Measurements from ENCODE around the gene OR10A4. TPM values are rescaled to one million over a fixed set of nuclear protein-coding genes. Genes with fewer than 3 reads are reported as not detected.

The OR10A4 gene
- total RNA-seq, 1 experiment from 2014 or later: not detected

- Histone ChIP-seq H3K9me3 (ENCODE audit: low read length) (no peaks in the 10 kb centered on the region), H3F3A (ENCODE audit: low read length, unreplicated experiment) (no peaks in the 10 kb centered on the region), H3K4me3 (ENCODE audit: low read length) (peak within 1 kb of the TSS; percentile 80), H3K27ac (ENCODE audit: low read length) (peak within 1 kb of the TSS; percentile 34), H3K9me2 (replicated peaks; ENCODE audit: low read length) (no peaks in the 10 kb centered on the region), H3K27me3 (ENCODE audit: low read length) (no peaks in the 10 kb centered on the region), H4K20me1 (ENCODE audit: low read length) (no peaks in the 10 kb centered on the region), H3K9ac (ENCODE audit: low read length) (peak within 1 kb of the TSS; percentile 79), H3K79me2 (ENCODE audit: low read length) (peaks cover 27% of the 10 kb centered on the region), H3K4me2 (ENCODE audit: low read length) (peak within 1 kb of the TSS; percentile 76), H3K36me3 (ENCODE audit: low read depth, low read length) (no peaks in the 10 kb centered on the region), H3K4me1 (ENCODE audit: insufficient read depth, low read length) (peaks cover 13% of the 10 kb centered on the region; the same call in 1 of the 2 replicates), H2AFZ (ENCODE audit: low read length) (peak within 1 kb of the TSS; percentile 95)
- peak; percentile 82 for ATAC-seq
- ChIA-PET CTCF (interaction anchor here (0.8 kb wide), 1 partner anchor 70 kb away, joined by 4 read pairs; no protein-coding TSS in a partner anchor), POLR2A (ENCODE audit: unreplicated experiment) (interaction anchor here (0.6 kb wide), 1 partner anchor 99 kb away, joined by 4 read pairs; no protein-coding TSS in a partner anchor)
- BruUV-seq (replicated peaks): TSS peak; percentile 65
- intact Hi-C loops (cut with micrococcal nuclease): loop anchor here (5.0 kb wide), 1 partner anchor 66 kb away; no protein-coding TSS in a partner anchor
- no peak for TF ChIP-seq EZH2phosphoT487 (IDR thresholded peaks at IDR 0.05; ENCODE audit: borderline replicate concordance, low read length)
- TF ChIP-seq, protein P1, sequence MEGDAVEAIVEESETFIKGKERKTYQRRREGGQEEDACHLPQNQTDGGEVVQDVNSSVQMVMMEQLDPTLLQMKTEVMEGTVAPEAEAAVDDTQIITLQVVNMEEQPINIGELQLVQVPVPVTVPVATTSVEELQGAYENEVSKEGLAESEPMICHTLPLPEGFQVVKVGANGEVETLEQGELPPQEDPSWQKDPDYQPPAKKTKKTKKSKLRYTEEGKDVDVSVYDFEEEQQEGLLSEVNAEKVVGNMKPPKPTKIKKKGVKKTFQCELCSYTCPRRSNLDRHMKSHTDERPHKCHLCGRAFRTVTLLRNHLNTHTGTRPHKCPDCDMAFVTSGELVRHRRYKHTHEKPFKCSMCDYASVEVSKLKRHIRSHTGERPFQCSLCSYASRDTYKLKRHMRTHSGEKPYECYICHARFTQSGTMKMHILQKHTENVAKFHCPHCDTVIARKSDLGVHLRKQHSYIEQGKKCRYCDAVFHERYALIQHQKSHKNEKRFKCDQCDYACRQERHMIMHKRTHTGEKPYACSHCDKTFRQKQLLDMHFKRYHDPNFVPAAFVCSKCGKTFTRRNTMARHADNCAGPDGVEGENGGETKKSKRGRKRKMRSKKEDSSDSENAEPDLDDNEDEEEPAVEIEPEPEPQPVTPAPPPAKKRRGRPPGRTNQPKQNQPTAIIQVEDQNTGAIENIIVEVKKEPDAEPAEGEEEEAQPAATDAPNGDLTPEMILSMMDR (conservative IDR thresholded peaks at IDR 0.05; ENCODE audit: low read depth, low read length): no peak
- no peak for TF ChIP-seq EZH2 (IDR thresholded peaks at IDR 0.05; ENCODE audit: low read length, unreplicated experiment)
- peak; percentile 80 for DNase-seq
Measured at GRCh38 chr11:6926208-6927029, 50.0 kb downstream of the OR10A4 start, which contains the start of gene ZNF215. Gene ZNF215, plus strand, starts transcription at chr11:6926426. Its CDS starts 5,847 bp downstream, at chr11:6932273.

DNA sequence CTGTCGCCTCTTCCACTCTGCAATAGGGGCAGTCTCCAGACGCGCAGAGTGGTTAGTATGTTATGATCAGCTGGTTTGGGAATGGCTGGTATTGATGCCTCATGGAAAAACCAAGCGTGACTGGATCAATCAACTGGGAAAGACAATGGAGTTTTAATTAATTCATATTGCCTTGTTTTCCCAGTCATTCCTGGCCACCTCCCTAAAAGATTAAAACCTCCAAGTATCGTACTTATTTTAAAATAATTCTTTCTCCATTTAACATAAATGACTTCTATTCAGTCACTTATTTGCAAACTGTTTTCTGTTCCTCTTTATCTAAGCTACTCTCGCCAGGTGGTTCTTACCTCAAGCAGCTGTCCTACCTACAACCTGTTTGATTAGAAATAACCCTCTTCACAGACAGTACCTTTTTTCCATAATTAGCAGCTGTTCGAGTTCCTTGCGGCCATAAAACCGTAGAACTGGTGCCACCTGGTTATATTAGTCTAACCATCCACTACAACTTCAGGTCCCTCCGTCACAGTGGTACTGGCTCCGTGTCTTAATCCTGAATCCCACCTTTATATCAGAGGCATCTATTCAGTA is 50.7 kb downstream of the OR10A4 start:
- DNase-seq: no peak

More for the DNA sequence above, 50.7 kb downstream of the OR10A4 start:
- ChIA-PET POLR2A (ENCODE audit: unreplicated experiment) (no interaction called here), CTCF (no interaction called here)
- H3K4me1 ChIP-seq (ENCODE audit: insufficient read depth, low read length): peaks cover 13% of the 10 kb centered on the region; the same call in 1 of the 2 replicates
- no TSS peak for BruUV-seq (replicated peaks)
- no peaks in the 10 kb centered on the region; the same call in 1 of the 2 replicates for H3K36me3 ChIP-seq (ENCODE audit: low read depth, low read length)
- TF ChIP-seq EZH2phosphoT487 (IDR thresholded peaks at IDR 0.05; ENCODE audit: borderline replicate concordance, low read length) (no peak), EZH2 (IDR thresholded peaks at IDR 0.05; ENCODE audit: low read length, unreplicated experiment) (no peak)
- TF ChIP-seq, protein P1 (conservative IDR thresholded peaks at IDR 0.05; ENCODE audit: low read depth, low read length): no peak
- H3K9ac ChIP-seq (ENCODE audit: low read length): peak overlapping the region; percentile 79
- peak overlapping the region; percentile 80 for H3K4me3 ChIP-seq (ENCODE audit: low read length)
- no peaks in the 10 kb centered on the region for H4K20me1 ChIP-seq (ENCODE audit: low read length)
- no peaks in the 10 kb centered on the region for H3K27me3 ChIP-seq (ENCODE audit: low read length)
- intact Hi-C loops (cut with micrococcal nuclease): loop anchor here (5.0 kb wide), 1 partner anchor 65 kb away; no protein-coding TSS in a partner anchor
- H3K79me2 ChIP-seq (ENCODE audit: low read length): peaks cover 27% of the 10 kb centered on the region
- H3F3A ChIP-seq (ENCODE audit: low read length, unreplicated experiment): no peaks in the 10 kb centered on the region
- no peak overlapping the region for H3K27ac ChIP-seq (ENCODE audit: low read length)
- H3K4me2 ChIP-seq (ENCODE audit: low read length): peak overlapping the region; percentile 76
- H2AFZ ChIP-seq (ENCODE audit: low read length): peak overlapping the region; percentile 95
- H3K9me2 ChIP-seq (replicated peaks; ENCODE audit: low read length): no peaks in the 10 kb centered on the region
- ATAC-seq: no peak
- H3K9me3 ChIP-seq (ENCODE audit: low read length): no peaks in the 10 kb centered on the region

Other genes with a start within 250 kb of the OR10A4 start
- gene DCHS1, start 220.8 kb upstream of the OR10A4 start, total RNA-seq (2014; rRNA removed): under 0.01 TPM in 1 of 2 replicates, not detected in the other
- gene MRPL17, start 193.3 kb upstream of the OR10A4 start, total RNA-seq (2014; rRNA removed): 72.5 and 78.1 TPM in 2 replicates
- 0.15 TPM in 1 of 2 replicates, not detected in the other for gene OR2AG2, start 104.6 kb upstream of the OR10A4 start, total RNA-seq (2014; rRNA removed)
- not detected in 2 replicates for gene OR2AG1, start 93.6 kb upstream of the OR10A4 start, total RNA-seq (2014; rRNA removed)
- 0.06 and 0.07 TPM in 2 replicates for gene OR6A2, start 76.9 kb upstream of the OR10A4 start, total RNA-seq (2014; rRNA removed)
- not detected in 2 replicates for gene OR10A5, start 30.9 kb upstream of the OR10A4 start, total RNA-seq (2014; rRNA removed)
- not detected in 2 replicates for gene OR10A2, start 13.6 kb upstream of the OR10A4 start, total RNA-seq (2014; rRNA removed)
- 0.11 TPM in 1 of 2 replicates, not detected in the other for gene OR2D2, start 15.9 kb downstream of the OR10A4 start, total RNA-seq (2014; rRNA removed)
- not detected in 2 replicates for gene OR2D3, start 44.4 kb downstream of the OR10A4 start, total RNA-seq (2014; rRNA removed)
- 4.5 and 5.4 TPM in 2 replicates for gene ZNF215, start 49.8 kb downstream of the OR10A4 start, total RNA-seq (2014; rRNA removed)
- gene ZNF214, start 143.7 kb downstream of the OR10A4 start, total RNA-seq (2014; rRNA removed): 0.58 and 1.4 TPM in 2 replicates
- gene NLRP14, start 143.9 kb downstream of the OR10A4 start, total RNA-seq (2014; rRNA removed): 0.11 TPM in 1 of 2 replicates, not detected in the other
- 0.15 TPM in 1 of 2 replicates, not detected in the other for gene RBMXL2, start 212.4 kb downstream of the OR10A4 start, total RNA-seq (2014; rRNA removed)